KG1 (cell line): ENCODE measurements around the gene REEP6.
A peak's percentile ranks its signal among the peaks of the same experiment; 100 is the strongest.
"Not testable (repeated sequence)": the region's sequence is repeated elsewhere in the genome, so short reads cannot be mapped to it uniquely, and the experiment has no call there.

Source experiments
- DNase-seq: peaks from one replicate; lab custom pipeline; 2025; lab: John Stamatoyannopoulos, UW

The REEP6 gene

GRCh38 chr19:1507763-1508506 is 17.0 kb downstream of the REEP6 start:
- peak; percentile 64 for DNase-seq

- no peak for DNase-seq
Measured at GRCh38 chr19:1508507-1508856, 17.5 kb downstream of the REEP6 start.

GRCh38 chr19:1509602-1510441 is 18.8 kb downstream of the REEP6 start:
- no peak for DNase-seq

GRCh38 chr19:1510442-1510806 is 19.4 kb downstream of the REEP6 start:
- no peak for DNase-seq

- no peak for DNase-seq
Measured at GRCh38 chr19:1510807-1511206, 19.8 kb downstream of the REEP6 start.

GRCh38 chr19:1511318-1512317 is 20.6 kb downstream of the REEP6 start:
- DNase-seq: no peak

- DNase-seq: no peak
Measured at GRCh38 chr19:1512671-1513498, 21.9 kb downstream of the REEP6 start, which contains the start of gene ADAMTSL5. ADAMTSL5 (minus strand) TSS chr19:1513019; CDS start chr19:1510943, 2,076 bp downstream.

- DNase-seq: no peak
Measured at GRCh38 chr19:1513499-1514294, 22.7 kb downstream of the REEP6 start.

GRCh38 chr19:1514295-1514661 is 23.3 kb downstream of the REEP6 start:
- no peak for DNase-seq

- DNase-seq: no peak
Measured at GRCh38 chr19:1514986-1515721, 24.2 kb downstream of the REEP6 start.

- no peak for DNase-seq
Measured at GRCh38 chr19:1516395-1516753, 25.4 kb downstream of the REEP6 start.

- no peak for DNase-seq
Measured at GRCh38 chr19:1518471-1518870, 27.5 kb downstream of the REEP6 start.

- DNase-seq: not testable (repeated sequence)
Measured at GRCh38 chr19:1519802-1520201, 28.8 kb downstream of the REEP6 start.

- DNase-seq: no peak
Measured at GRCh38 chr19:1520203-1520780, 29.3 kb downstream of the REEP6 start.

- DNase-seq: no peak
Measured at GRCh38 chr19:1521636-1522035, 30.7 kb downstream of the REEP6 start.

GRCh38 chr19:1522061-1522460 is 31.1 kb downstream of the REEP6 start:
- DNase-seq: no peak

GRCh38 chr19:1522838-1523237 is 31.9 kb downstream of the REEP6 start:
- DNase-seq: no peak

- DNase-seq: no peak
Measured at GRCh38 chr19:1523412-1524286, 32.7 kb downstream of the REEP6 start, which contains the start of gene PLK5. PLK5 (plus strand) TSS chr19:1524077; CDS start chr19:1526997, 2,920 bp downstream.
